ENCODE measurements around the gene ATR. TPM values are rescaled to one million over a fixed set of nuclear protein-coding genes. Genes with fewer than 3 reads are reported as not detected.

The ATR gene
- total and polyA plus RNA-seq, 2 of the 4 experiments (the other 2 are of a cell fraction): 9.5 to 28.0 TPM

Small RNA genes lying within 50 kb of the gene (microRNA-seq; reads per million reads assigned to microRNA genes)
- gene RNA5SP143 (ENCODE audit: insufficient read depth, insufficient read length) (not detected), gene RNU1-100P (ENCODE audit: insufficient read depth, insufficient read length) (not detected), gene RNU6-1294P (ENCODE audit: insufficient read depth, insufficient read length) (not detected)

Small RNA genes lying within 50 kb of the gene (small RNA-seq; reads per million reads assigned to genes)
- gene RNA5SP143 (0.07 to 3.7 (median 1.3) reads per million in 5 experiments), gene RNU1-100P (0 to 0.60 (median 0) reads per million in 5 experiments), gene RNU6-1294P (0 reads per million in 5 experiments)

Other genes starting within 250 kb of the ATR start
- 21.5 and 38.9 TPM in 2 replicates for gene XRN1, start 130.7 kb downstream of the ATR start, total RNA-seq (2012; rRNA removed)
- gene XRN1, start 130.7 kb downstream of the ATR start, polyA plus RNA-seq (2012; rRNA removed): 6.0 and 6.8 TPM in 2 replicates
- gene PLS1, start 17.7 kb upstream of the ATR start, total RNA-seq (2012; rRNA removed): 0.90 and 1.7 TPM in 2 replicates
- 0.29 and 0.34 TPM in 2 replicates for gene PLS1, start 17.7 kb upstream of the ATR start, polyA plus RNA-seq (2012; rRNA removed)
- gene TRPC1, start 145.3 kb upstream of the ATR start, total RNA-seq (2012; rRNA removed): 5.9 and 15.6 TPM in 2 replicates
- gene TRPC1, start 145.3 kb upstream of the ATR start, polyA plus RNA-seq (2012; rRNA removed): 5.7 and 7.2 TPM in 2 replicates